HG02981 (cell line): ENCODE results near the gene PTBP1.

Experiments
- ATAC-seq: cut with Tn5 transposase; IDR thresholded peaks from one replicate; pipeline ENCODE4 v1.9.1; 2021; ENCODE audit warnings: mild to moderate bottlenecking, moderate library complexity; ENCODE audit not compliant: unreplicated experiment

PTBP1 gene

GRCh38 chr19:772063-772462 is 25.2 kb upstream of the PTBP1 start:
- no peak for ATAC-seq

- no peak for ATAC-seq
Measured at GRCh38 chr19:772730-773436, 24.4 kb upstream of the PTBP1 start.

GRCh38 chr19:776549-776948 is 20.7 kb upstream of the PTBP1 start:
- no peak for ATAC-seq

- ATAC-seq: no peak
Measured at GRCh38 chr19:778910-779653, 18.2 kb upstream of the PTBP1 start.

GRCh38 chr19:780935-781334 is 16.3 kb upstream of the PTBP1 start:
- no peak for ATAC-seq

- ATAC-seq: no peak
Measured at GRCh38 chr19:781800-782184, 15.5 kb upstream of the PTBP1 start.

- ATAC-seq: no peak
Measured at GRCh38 chr19:782185-782877, 14.9 kb upstream of the PTBP1 start.

GRCh38 chr19:782878-783668 is 14.2 kb upstream of the PTBP1 start:
- no peak for ATAC-seq

GRCh38 chr19:784541-784940 is 12.7 kb upstream of the PTBP1 start:
- ATAC-seq: no peak

- ATAC-seq: no peak
Measured at GRCh38 chr19:787536-787935, 9.7 kb upstream of the PTBP1 start.

- no peak for ATAC-seq
Measured at GRCh38 chr19:788686-788982, 8.6 kb upstream of the PTBP1 start.

- ATAC-seq: no peak
Measured at GRCh38 chr19:788983-789700, 8.1 kb upstream of the PTBP1 start.

GRCh38 chr19:789701-790060 is 7.6 kb upstream of the PTBP1 start:
- ATAC-seq: no peak

- no peak for ATAC-seq
Measured at GRCh38 chr19:791007-791566, 6.2 kb upstream of the PTBP1 start.

- no peak for ATAC-seq
Measured at GRCh38 chr19:791567-792305, 5.5 kb upstream of the PTBP1 start.

- no peak for ATAC-seq
Measured at GRCh38 chr19:792306-792885, 4.9 kb upstream of the PTBP1 start.

- no peak for ATAC-seq
Measured at GRCh38 chr19:793806-794205, 3.4 kb upstream of the PTBP1 start.

GRCh38 chr19:795073-795611 is 2.1 kb upstream of the PTBP1 start:
- no peak for ATAC-seq
